Bone marrow (tissue), 2 donors: ENCODE measurements around the gene PTPRE.

Source experiments
- DNase-seq, 2 donors: peaks; one replicate each; lab custom pipeline; 2025; lab: John Stamatoyannopoulos, UW

PTPRE gene

DNA sequence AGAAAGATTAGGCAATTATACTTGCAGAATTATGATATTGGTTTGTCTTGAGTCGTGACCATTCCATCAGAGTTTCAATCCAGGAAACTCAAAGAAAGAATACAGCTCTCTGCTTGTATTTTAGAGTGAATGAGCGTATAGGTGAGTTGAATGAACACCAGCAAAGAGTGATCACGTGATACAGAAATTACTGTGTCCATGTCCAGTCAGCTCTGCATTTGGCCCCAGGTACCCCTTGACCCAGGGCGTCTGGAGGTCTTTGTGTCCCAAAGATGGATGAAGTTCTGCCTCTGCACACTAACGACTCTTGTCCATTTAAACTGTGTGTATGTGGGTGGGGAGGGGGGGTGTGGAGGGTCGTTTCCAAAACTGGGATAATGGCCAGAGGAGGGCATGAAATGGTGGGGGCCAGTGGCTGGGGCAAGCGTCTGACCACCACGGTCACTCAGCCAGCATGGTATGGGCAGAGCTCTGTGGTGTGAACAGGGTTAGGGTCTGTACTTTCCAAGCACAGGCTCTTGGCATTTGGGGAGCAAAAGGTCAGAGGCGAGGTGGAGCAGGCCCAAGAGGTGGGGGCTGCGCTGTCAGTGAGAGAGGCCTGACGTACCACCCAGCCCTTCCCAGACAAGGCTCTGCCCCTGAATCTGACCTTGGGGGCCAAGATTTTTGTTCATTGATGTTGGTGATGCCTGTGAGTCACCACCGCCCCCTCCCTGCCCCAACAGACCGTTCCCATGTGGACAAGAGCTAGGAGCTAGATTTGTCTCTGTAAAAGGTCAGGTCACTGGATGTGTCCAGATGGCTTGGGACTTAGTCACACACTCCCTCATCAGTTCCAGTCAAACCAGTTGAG is 1.4 kb downstream of the PTPRE start:
- DNase-seq, result no peak

DNA sequence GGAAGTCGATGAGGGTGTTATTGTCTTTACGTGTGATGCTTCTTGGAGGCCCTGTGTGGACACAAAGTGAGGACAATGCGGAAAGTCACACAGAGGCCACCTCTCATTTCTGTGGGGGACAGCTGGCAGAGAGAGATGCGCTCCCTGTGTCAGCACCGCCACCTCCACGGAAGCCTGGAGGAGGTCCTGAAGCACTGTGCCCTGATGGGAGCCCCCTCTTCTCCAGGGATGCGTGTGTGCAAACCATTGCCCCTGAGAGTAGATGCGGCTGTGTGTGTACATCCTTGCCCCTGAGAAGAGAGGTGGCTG is 2.0 kb downstream of the PTPRE start:
- DNase-seq, result no peak

DNA sequence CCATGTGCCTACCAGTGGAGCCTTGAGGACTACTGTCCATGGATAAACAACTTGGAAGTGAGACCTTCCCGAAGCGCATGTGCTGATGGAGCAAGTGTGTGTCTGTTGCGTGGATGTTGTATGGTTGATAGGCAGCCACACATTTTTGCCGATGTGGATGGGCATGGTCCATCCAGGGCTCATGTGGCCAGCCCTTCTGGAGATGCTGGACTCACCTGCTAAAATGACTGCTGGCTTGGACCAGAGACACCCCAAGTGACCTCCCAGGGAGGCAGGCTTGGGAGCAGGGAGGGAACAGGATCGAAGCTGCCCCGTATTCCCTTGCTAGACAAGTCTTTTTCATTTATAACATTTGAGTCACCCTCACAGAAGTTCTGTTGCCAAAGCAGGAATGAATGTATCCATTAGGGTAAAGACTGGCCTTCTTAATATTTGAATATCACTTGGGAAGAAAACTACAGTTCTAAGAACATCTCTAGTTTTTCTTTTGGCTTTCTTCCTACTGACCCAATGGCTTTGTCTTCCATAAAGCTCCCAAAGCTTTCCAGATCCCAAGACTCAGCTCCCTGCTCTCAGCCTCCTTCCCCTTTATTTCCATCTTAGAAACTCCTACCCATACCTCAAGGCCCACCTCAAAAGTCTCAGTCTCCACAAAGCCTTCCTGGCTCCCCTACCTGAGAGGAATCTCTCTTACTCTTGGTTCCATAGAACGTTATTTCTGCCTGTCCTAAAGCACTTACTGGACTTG is 3.0 kb downstream of the PTPRE start:
- DNase-seq, result no peak

GRCh38 chr10:127910464-127910770 is 3.5 kb downstream of the PTPRE start:
- no peak for DNase-seq

DNA sequence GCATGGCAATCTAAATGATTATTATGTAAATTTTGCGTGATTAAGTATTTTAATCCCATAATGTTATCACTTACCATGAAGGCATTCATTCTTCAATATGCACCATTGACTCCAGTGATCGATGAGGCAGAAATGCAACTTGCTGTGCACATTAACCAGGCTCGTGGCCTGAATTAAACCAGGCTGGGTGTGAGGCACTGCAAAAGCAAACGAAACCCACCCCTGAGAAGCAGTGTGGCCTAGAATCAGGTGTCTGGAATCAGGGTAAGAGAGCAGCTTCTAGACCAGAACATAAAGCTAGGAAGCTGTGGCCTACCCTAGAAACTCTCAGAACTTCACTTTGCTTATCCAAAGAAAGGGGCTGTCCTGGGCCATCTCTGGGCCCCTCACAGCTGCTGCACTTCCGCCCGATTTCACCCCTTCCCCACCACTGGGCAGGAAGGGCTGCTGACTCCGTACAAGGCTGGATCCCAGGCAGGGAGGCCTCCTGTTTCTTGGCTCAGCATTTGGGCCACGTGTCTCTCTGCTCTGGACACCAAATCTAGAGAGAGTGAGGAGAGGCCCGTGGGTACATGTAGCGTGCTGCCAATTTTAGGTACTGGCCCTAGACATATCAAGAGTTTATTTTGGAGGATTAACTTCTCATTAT is 4.4 kb downstream of the PTPRE start:
- no peak for DNase-seq

DNA sequence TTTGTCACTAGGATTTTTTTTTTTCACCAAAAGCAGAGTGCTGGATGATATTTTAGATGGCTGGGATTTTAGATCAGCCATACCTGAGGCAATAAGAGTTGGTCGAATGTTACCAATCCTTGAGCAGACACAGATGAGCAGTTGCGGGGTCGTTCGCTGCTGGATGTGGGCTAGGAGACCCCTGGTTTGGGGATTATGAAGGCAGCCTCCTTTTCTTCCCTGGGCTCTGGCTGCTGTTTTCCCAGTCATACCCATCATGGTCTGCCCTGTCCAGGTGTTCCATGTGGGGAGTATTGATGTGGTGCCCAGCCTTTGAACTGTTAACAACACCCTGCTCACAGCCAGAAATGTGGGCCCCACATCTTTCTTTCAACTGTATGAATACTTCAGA is 5.0 kb downstream of the PTPRE start:
- DNase-seq, result no peak

DNA sequence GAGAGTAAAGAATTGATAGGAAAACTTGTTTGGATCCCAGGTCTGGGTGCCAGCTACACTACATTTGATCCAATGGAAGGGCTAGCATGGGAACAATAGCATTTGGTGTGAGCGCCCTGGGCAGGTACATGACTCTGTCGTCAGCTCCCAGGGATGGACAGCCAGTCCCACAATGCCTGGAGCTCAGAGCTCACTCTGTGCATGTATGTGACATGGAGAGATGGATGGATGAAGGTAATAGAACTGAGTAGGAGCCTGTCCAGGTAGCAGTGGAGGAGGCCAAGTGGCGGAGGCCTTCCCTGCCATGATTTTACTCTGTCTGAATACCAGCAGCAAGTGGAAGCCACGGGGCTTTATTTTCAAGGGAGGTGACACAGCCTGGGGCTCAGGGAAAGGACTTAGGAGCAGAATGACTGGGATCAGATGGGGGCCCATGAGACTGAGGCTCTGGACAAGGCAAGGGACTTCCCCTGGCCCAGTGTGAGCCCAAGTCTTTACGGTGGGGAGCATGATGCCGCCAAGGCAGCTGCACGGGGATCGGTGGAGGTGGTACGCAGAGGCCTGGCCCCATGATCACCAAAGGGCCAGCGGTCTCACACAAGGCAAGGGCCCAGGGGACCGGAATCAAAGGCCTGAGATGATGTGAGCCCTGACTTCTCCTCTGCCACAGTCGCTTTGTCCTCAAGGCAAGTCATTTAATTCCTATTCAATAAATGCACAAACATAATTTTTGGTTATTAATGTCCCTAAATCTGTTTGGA is 5.9 kb downstream of the PTPRE start:
- DNase-seq, result no peak

- DNase-seq, result no peak
These were observed 6.5 kb downstream of the PTPRE start for GRCh38 chr10:127913368-127913759.

GRCh38 chr10:127915324-127915723 is 8.4 kb downstream of the PTPRE start:
- DNase-seq, result no peak

GRCh38 chr10:127916826-127917225 is 9.9 kb downstream of the PTPRE start:
- no peak for DNase-seq

DNA sequence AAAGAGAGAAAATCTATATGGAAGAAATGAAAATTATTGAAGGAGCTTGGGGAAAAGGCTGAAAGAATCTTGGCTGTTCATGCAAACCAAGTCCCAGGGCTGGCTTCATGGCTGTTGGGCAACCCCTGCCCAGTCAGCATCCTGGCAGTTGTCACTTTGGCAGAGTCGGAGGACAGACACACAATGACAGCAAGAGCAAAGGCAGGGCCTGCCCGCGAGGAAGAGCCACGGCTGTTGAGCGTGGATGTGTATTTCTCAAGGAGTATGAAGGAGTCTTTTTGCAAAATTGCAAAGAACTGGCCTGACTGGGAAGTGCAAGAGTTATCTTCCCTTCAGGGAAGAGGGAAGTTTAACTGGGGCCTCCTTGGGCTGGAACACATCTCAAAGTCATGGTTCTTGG is 11.7 kb downstream of the PTPRE start:
- no peak for DNase-seq

DNA sequence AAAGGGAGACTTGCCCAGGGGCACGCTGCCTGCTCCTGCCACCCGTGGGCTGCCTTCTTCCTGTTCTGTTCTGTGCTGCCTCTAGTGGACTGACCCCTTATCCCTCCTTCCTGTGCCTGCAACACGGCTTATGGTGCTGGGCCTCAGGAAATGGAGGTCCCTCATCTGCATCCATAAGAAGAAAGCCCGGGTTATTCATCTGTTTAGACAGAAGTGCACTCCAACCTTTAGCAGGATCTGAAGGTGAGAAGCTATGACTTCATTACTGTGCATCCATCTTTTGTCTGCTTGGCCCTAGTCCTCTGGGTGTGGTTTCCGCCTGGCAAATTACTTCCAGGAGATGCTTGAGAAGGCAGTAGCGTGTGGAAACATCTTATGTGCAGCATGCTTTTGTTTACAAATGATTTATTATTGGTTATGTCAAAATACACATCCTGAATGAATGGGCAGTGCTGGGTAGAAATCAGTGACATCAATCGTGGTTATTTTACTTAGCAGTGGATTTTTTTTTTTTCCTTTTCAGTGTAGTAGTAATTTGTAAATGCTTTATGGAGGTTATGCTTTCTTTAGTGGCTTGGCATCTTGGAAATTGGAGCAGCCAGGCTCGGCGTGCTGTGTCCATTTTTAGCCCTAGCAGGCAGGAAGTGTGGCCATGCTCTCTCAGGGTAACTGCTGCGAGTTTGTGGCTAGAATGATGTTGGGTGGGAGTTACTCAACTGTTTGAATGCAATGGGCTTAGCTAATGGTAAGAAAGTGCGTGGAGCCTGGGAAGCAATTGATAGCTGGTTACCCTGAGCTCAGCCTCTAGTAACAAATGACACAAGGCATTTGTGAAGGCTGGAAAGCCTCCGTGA is 12.7 kb downstream of the PTPRE start:
- DNase-seq, result no peak

DNA sequence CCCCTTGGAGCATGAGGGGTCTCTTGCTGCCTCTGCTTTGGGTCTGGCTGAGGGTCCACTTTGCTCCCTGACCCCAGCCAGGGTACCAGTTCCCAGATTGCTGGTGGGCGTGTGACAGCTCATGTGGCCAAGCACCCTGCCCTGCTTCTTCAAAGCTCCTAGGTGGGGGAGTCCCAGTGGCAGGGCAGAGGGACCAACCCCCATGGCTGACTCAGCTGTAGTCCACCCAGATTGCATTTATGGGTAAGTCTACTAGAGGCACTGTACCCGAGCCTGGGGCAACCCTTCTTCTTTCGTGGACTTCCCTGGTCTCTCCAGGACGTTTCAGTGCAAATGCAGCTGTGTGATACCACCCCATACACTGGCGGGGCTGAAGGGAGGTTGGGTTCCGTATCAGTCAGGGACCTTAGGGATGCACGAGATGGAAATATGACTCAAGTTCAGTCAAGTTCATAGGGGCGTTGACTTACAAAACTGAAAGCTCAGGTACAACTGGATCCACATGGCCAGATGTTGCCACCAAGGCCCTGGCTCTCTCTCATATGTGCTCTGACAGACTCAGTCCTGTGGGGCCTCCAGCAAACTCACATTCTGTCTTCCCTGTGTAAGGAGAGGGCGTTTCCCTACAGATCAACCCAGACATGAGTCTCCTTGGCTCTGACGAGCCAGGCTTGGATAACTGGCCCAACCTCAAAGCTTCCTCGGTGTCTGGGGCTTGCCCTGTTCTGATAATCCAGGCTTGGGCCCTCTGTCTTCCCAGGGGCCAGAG is 13.6 kb downstream of the PTPRE start:
- DNase-seq, result no peak

DNA sequence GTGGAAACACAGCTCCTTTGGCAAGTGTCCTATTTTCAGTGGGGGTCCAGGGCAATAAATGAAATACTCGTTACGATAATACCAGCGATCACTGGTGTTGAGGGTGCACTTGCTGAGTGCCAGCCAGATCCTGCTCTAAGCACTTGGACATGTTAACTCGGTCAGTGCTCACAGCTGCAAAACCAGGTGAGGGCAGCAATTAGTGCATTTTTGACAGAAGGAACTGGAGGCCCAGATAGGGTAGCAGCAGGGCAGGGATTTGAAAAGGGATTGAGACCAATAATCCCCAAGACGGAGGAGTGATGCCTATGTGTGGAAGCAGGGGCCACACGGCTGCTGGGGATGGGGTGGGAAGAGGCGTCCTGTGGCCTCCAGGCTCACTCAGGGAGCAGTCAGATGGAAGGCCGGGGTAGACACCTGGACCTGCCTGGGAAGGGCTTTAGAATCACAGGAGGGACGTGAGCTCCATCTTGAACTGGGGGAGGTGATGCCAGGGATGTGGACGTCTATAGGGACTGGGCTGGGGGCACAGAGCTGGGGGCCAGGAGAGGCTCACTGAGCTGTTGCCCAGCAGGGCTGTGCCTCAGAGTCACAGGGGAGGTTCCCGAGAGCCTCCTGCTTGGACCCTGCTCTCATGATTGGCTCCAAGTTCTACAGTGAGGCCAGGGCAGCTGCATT is 14.3 kb downstream of the PTPRE start:
- no peak for DNase-seq

- no peak for DNase-seq
These were observed 14.8 kb downstream of the PTPRE start for GRCh38 chr10:127921753-127922145.

- no peak for DNase-seq
These were observed 15.3 kb downstream of the PTPRE start for GRCh38 chr10:127922206-127922605.

DNA sequence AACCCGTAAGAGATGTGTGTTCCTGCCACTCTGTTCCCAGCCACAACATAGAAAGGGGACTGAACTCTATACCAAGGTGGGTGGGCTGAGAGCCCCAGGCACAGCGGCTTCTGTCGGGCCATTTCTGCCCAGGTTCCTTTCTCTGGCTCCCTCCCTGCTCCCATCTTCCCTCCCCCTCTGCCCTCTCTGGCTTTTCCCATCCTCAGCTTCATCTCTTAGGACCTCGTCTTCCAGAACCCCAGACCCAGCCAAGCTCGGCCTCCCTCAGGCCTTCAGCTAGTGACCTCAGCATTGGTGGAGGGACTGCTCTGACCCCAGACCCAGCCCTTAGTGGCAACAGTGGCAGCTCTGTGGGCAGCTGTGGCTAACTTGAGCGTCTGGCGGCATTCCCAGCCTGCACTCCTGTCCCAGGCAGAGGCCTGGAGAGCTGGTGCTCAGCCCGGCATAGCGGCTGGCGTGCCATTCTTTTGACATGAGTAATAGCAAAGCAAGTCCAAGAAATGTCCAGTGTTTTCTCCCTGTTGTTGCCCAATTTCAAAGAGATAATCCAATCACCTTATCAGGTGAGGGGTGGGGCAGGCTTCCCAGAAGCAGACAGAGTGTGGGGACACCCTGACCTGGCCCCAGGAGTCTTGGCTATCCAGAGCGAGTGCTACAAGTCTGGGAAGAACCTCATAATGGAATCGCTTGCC is 15.9 kb downstream of the PTPRE start:
- DNase-seq, result no peak

GRCh38 chr10:127923646-127924045 is 16.7 kb downstream of the PTPRE start:
- no peak for DNase-seq

DNA sequence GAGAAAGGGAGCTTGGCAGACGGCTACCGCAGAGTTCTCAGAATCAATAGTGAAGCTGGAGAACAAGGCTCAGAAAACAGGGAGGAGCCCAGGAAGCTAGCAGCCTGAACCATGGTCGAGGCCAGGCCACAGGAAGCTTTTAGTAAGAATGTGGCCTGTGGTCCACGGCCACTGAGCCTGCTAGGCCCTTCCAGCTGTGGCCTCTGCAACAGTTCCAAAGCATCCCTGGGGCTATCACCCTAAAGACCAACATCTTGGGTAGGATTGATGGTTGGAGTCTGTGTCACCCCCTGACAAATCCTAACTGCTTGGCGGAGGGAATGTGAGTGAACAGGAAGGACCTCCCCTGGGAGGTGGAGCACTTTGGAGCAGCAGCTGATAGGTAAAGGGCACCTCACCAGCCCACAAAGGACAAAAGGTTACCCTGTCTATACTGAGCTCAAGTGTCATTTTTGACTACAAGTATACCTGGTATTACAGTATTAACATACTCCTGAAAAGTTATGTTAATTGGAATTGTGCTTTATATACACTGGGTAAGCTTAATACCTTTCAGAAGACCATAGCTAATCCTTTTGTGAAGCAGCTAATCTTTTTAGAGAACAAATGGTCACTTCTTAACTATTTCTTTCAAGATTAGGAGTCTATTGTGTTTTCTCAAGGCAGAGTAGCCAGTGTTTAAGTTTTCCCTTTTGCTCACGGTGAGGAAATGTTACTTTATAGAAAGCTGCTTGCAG is 18.7 kb downstream of the PTPRE start:
- no peak for DNase-seq
